IMR-90 (cell line): ENCODE measurements around the gene MEF2B.

Source experiments
- CEBPB ChIP-seq: IDR thresholded peaks from 2 replicates; pipeline ENCODE4 v1.6.1; 2012; ENCODE audit warnings: low read depth, low read length, improper control_type of control experiment
- MXI1 ChIP-seq: IDR thresholded peaks from 2 replicates; pipeline ENCODE4 v1.6.1; 2012; ENCODE audit warnings: low read depth, mild to moderate bottlenecking, low read length, moderate library complexity, borderline replicate concordance
- POLR2A ChIP-seq: IDR thresholded peaks from 2 replicates; pipeline ENCODE4 v1.6.1; 2012; ENCODE audit warnings: mild to moderate bottlenecking, low read depth, low read length
- RAD21 ChIP-seq: IDR thresholded peaks from 2 replicates; pipeline ENCODE4 v1.6.1; 2012; ENCODE audit warnings: low read length, improper control_type of control experiment
- RCOR1 ChIP-seq: IDR thresholded peaks from 2 replicates; pipeline ENCODE4 v1.6.1; 2012; ENCODE audit warnings: mild to moderate bottlenecking, low read length, improper control_type of control experiment; ENCODE audit not compliant: insufficient replicate concordance
- TF ChIP-seq, protein P1 (sequence below): conservative IDR thresholded peaks from 2 replicates; pipeline ENCODE4 v1.5.1; 2012; ENCODE audit warnings: mild to moderate bottlenecking, low read depth, low read length, improper control_type of control experiment

- TF ChIP-seq, protein P1, sequence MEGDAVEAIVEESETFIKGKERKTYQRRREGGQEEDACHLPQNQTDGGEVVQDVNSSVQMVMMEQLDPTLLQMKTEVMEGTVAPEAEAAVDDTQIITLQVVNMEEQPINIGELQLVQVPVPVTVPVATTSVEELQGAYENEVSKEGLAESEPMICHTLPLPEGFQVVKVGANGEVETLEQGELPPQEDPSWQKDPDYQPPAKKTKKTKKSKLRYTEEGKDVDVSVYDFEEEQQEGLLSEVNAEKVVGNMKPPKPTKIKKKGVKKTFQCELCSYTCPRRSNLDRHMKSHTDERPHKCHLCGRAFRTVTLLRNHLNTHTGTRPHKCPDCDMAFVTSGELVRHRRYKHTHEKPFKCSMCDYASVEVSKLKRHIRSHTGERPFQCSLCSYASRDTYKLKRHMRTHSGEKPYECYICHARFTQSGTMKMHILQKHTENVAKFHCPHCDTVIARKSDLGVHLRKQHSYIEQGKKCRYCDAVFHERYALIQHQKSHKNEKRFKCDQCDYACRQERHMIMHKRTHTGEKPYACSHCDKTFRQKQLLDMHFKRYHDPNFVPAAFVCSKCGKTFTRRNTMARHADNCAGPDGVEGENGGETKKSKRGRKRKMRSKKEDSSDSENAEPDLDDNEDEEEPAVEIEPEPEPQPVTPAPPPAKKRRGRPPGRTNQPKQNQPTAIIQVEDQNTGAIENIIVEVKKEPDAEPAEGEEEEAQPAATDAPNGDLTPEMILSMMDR: no peak
- no peak for TF ChIP-seq CEBPB
- TF ChIP-seq MXI1: no peak
- TF ChIP-seq POLR2A: no peak
- TF ChIP-seq RCOR1: no peak
- TF ChIP-seq RAD21: no peak
Measured at GRCh38 chr19:19207637-19208572, 37.8 kb upstream of the MEF2B start.
